T-cell (primary cell): ENCODE data around the gene INPP5D. TPM values are rescaled to one million over a fixed set of nuclear protein-coding genes. Genes with fewer than 3 reads are reported as not detected.
A peak's percentile ranks its signal among the peaks of the same experiment; 100 is the strongest.
"Not testable (repeated sequence)": the region's sequence is repeated elsewhere in the genome, so short reads cannot be mapped to it uniquely, and the experiment has no call there.

ENCODE experiments used
- ATAC-seq, 4 experiments: fragments of 200-7000 bp in 3 of 4; fragments of 150-1000 bp in 1 of 4; cut with Tn5 transposase; replicated peaks in 1 of 4; 1 replicate in 3 of 4; 2 replicates in 1 of 4; pipeline ENCODE4 v1.10.0; 2021; ENCODE audit warnings: moderate library complexity in 3 of 4, mild to moderate bottlenecking in 2 of 4, moderate number of reproducible peaks in 1 of 4
- CTCF ChIA-PET, 2 donors: fragments of 300-600 bp; sonication (Branson Sonifier 250); formaldehyde crosslinking; loops; one replicate each; lab custom pipeline; 2022; ENCODE audit warnings: antibody characterized with exemption in 2 of 2; lab: Charles Lee
- POLR2A ChIA-PET, 2 donors: fragments of 300-600 bp; sonication (Branson Sonifier 250); formaldehyde crosslinking; loops; one replicate each; lab custom pipeline; 2022; ENCODE audit warnings: antibody characterized with exemption in 2 of 2; lab: Charles Lee
- DNase-seq, 35 experiments: peaks; one replicate each; pipeline versions ENCODE4 v3.0.0 to v3.0.0-alpha.2; 2013 to 2023
- H3K27ac ChIP-seq: one replicate; pipeline ENCODE4 v1.5.1; 2013; ENCODE audit warnings: low read length
- H3K27me3 ChIP-seq, 2 experiments: replicated peaks in 1 of 2; 1 replicate in 1 of 2; 2 replicates in 1 of 2; pipeline versions ENCODE4 v1.6.1 to v1.7.0; 2013; ENCODE audit warnings: low read length in 1 of 2, mixed read lengths in 1 of 2; ENCODE audit not compliant: control insufficient read depth in 2 of 2, insufficient read depth in 2 of 2; ENCODE audit errors: extremely low read depth in 1 of 2
- H3K36me3 ChIP-seq, 2 donors: 1 replicate in 1 of 2; 2 replicates in 1 of 2; pipeline versions ENCODE4 v1.6.1 to v1.7.0; 2013; ENCODE audit warnings: low read length in 1 of 2; ENCODE audit not compliant: control insufficient read depth in 2 of 2, insufficient read depth in 1 of 2; ENCODE audit errors: extremely low read depth in 1 of 2
- H3K4me1 ChIP-seq, 2 experiments: 1 replicate in 1 of 2; 2 replicates in 1 of 2; pipeline versions ENCODE4 v1.6.1 to v1.7.0; 2013; ENCODE audit warnings: low read length in 2 of 2, mixed read lengths in 1 of 2; ENCODE audit not compliant: insufficient read depth in 2 of 2, control insufficient read depth in 1 of 2; ENCODE audit errors: extremely low read depth in 1 of 2
- H3K4me3 ChIP-seq, 2 donors: 1 replicate in 1 of 2; 2 replicates in 1 of 2; pipeline versions ENCODE4 v1.5.1 to v1.7.0; 2013; ENCODE audit warnings: mild to moderate bottlenecking in 2 of 2, low read length in 1 of 2, moderate library complexity in 1 of 2; ENCODE audit not compliant: control insufficient read depth in 1 of 2; ENCODE audit errors: extremely low read depth in 1 of 2
- H3K9me3 ChIP-seq: 2 replicates; pipeline ENCODE4 v1.7.0; 2013
- H3K27ac Mint-ChIP-seq, 2 donors: one replicate each; pipeline ENCODE4 v1.8.0; 2020 to 2021; ENCODE audit warnings: mild to moderate bottlenecking in 2 of 2, mixed read lengths in 2 of 2
- H3K27me3 Mint-ChIP-seq, 2 donors: one replicate each; pipeline ENCODE4 v1.8.0; 2021 to 2022; ENCODE audit warnings: mixed read lengths in 2 of 2
- H3K36me3 Mint-ChIP-seq: one replicate; pipeline ENCODE4 v1.8.0; 2021; ENCODE audit warnings: mixed read lengths
- H3K4me1 Mint-ChIP-seq, 3 donors: one replicate each; pipeline ENCODE4 v1.8.0; 2020 to 2022; ENCODE audit warnings: mixed read lengths in 3 of 3, mild to moderate bottlenecking in 1 of 3
- H3K4me3 Mint-ChIP-seq, 3 donors: one replicate each; pipeline ENCODE4 v1.8.0; 2020 to 2022; ENCODE audit warnings: mild to moderate bottlenecking in 3 of 3, mixed read lengths in 3 of 3, moderate library complexity in 3 of 3
- H3K9me3 Mint-ChIP-seq, 3 donors: one replicate each; pipeline ENCODE4 v1.8.0; 2020 to 2022; ENCODE audit warnings: mixed read lengths in 3 of 3
- WGBS: methylation state at CpG from one replicate; pipeline ENCODE4 v1.1.5; 2013; ENCODE audit warnings: missing lambda C conversion rate; ENCODE audit not compliant: insufficient coverage; 5-methylcytosine and 5-hydroxymethylcytosine counted together
- total RNA-seq, 35 experiments: library from RNA in 6 of 35; stranded (reverse) in 6 of 35; fragments of 120-200 nt in 1 of 35; gene quantifications; one replicate each; pipeline versions ENCODE4 v1.2.1 to v1.2.4 and lab custom pipeline; 2013 to 2026

Gene INPP5D
- total RNA-seq, 5 donors from 2014 or later (not counting 1 experiment from before 2014, with no cell fraction given) = 108 to 216 (median 135) TPM

- H3K36me3 ChIP-seq = peaks cover 9 to 29% of the 10 kb centered on the region in 2 donors
- DNase-seq = no peak
- ChIA-PET POLR2A (interaction anchor here in 1 of 2 donors (0.7 kb wide), 1 partner anchor 18 kb away, joined by 4 read pairs; no protein-coding TSS in a partner anchor), CTCF (interaction anchor here in 1 of 2 donors (0.7 kb wide), 1 partner anchor 174 kb away, joined by 3 read pairs; no protein-coding TSS in a partner anchor)
- H3K27ac ChIP-seq = no peak overlapping the region
- no peaks in the 10 kb centered on the region for H3K9me3 ChIP-seq
- Mint-ChIP-seq H3K4me1 (peaks cover 79 to 89% (median 79%) of the 10 kb centered on the region in 3 donors), H3K9me3 (no peaks in the 10 kb centered on the region), H3K4me3 (no peak overlapping the region), H3K27ac (peak overlapping the region in 1 of 2 donors; percentile 20), H3K27me3 (no peaks in the 10 kb centered on the region), H3K36me3 (peaks cover 50% of the 10 kb centered on the region)
- ATAC-seq = no peak
- 96% methylated on average over 4 of the region's 6 CpGs for WGBS
- no peaks in the 10 kb centered on the region for H3K27me3 ChIP-seq
- H3K4me1 ChIP-seq = peaks cover 19 to 60% of the 10 kb centered on the region in 2 experiments
- H3K4me3 ChIP-seq = no peak overlapping the region
Observed at GRCh38 chr2:233096006-233096405, 35.9 kb downstream of the INPP5D start.

DNA sequence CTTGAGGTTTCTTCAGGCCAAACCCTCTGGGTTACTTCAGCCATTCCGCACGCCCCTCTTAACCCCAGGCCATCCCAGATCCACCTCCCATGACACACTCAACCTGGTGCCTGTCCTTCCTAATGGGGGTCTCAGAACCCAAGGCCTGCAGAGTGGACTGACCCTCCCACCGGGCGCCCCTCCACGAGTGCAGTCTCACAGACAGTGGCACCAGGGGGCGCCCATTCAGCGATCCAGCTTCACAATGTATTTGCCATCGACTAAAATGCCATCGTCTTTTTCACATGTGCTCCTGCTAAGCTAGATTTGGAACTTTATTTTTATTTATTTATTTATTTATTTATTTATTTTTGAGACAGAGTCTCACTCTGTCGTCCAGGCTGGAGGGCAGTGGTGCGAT is 38.5 kb downstream of the INPP5D start:
- Histone ChIP-seq H3K4me3 (no peak overlapping the region), H3K36me3 (peaks cover 17 to 20% of the 10 kb centered on the region in 2 donors), H3K4me1 (peaks cover 17 to 61% of the 10 kb centered on the region in 2 experiments), H3K27me3 (no peaks in the 10 kb centered on the region), H3K9me3 (no peaks in the 10 kb centered on the region), H3K27ac (no peak overlapping the region)
- Mint-ChIP-seq H3K9me3 (no peaks in the 10 kb centered on the region), H3K36me3 (peaks cover 42% of the 10 kb centered on the region), H3K4me3 (no peak overlapping the region), H3K27me3 (no peaks in the 10 kb centered on the region), H3K27ac (peak overlapping the region; percentile 64 to 69), H3K4me1 (peaks cover 74 to 83% (median 75%) of the 10 kb centered on the region in 3 donors)
- ATAC-seq = no peak
- CTCF ChIA-PET = no interaction called here
- POLR2A ChIA-PET = no interaction called here
- WGBS = 100% methylated on average over 4 of the region's 11 CpGs
- peak in 1 of 35 experiments; percentile 38 for DNase-seq

GRCh38 chr2:233099820-233100191 is 39.7 kb downstream of the INPP5D start:
- Mint-ChIP-seq H3K4me1 (peaks cover 74 to 82% (median 76%) of the 10 kb centered on the region in 3 donors), H3K36me3 (peaks cover 45% of the 10 kb centered on the region), H3K27ac (peak overlapping the region; percentile 84 to 90), H3K4me3 (peak overlapping the region; percentile 21 to 88 (median 58))
- H3K27ac ChIP-seq = peak overlapping the region; percentile 54
- H3K9me3 Mint-ChIP-seq, H3K27me3 Mint-ChIP-seq, H3K27me3 ChIP-seq, H3K9me3 ChIP-seq, DNase-seq, ATAC-seq: not testable (repeated sequence)
- peaks cover 17 to 61% of the 10 kb centered on the region in 2 experiments for H3K4me1 ChIP-seq
- ChIA-PET CTCF (interaction anchor here (0.6 to 1.2 kb wide), 3 partner anchors 16 to 39 kb away, joined by 3 to 4 read pairs (median 4); no protein-coding TSS in a partner anchor), POLR2A (interaction anchor here in 1 of 2 donors (1.1 kb wide), 1 partner anchor 39 kb away, joined by 3 read pairs; the partner anchor contains the start of gene INPP5D)
- peaks cover 17 to 20% of the 10 kb centered on the region in 2 donors for H3K36me3 ChIP-seq
- peak overlapping the region in 1 of 2 donors; percentile 12 for H3K4me3 ChIP-seq
- WGBS = 93% methylated on average over 2 of the region's 7 CpGs

- WGBS = 37% methylated on average over 5 of the region's 17 CpGs
- H3K27ac Mint-ChIP-seq = peak overlapping the region; percentile 84 to 90
- DNase-seq = peak in 34 of 35 experiments; percentile 42 to 87 (median 72)
- H3K27me3 Mint-ChIP-seq = no peaks in the 10 kb centered on the region
- ChIA-PET POLR2A (interaction anchor here in 1 of 2 donors (0.9 to 1.1 kb wide), 2 partner anchors 35 to 40 kb away, joined by 3 read pairs; partner anchors contain the start of gene INPP5D), CTCF (interaction anchor here (0.6 to 1.6 kb wide), 7 partner anchors 17 to 167 kb away, joined by 3 to 8 read pairs (median 4); partner anchors contain the start of gene INPP5D (in 1 of the 2))
- peak overlapping the region; percentile 51 to 88 (median 58) for H3K4me3 Mint-ChIP-seq
- H3K36me3 ChIP-seq = peaks cover 17 to 25% of the 10 kb centered on the region in 2 donors
- H3K36me3 Mint-ChIP-seq = peaks cover 44% of the 10 kb centered on the region
- peaks cover 77 to 84% (median 78%) of the 10 kb centered on the region in 3 donors for H3K4me1 Mint-ChIP-seq
- peak overlapping the region in 1 of 2 donors; percentile 12 for H3K4me3 ChIP-seq
- no peaks in the 10 kb centered on the region for H3K9me3 Mint-ChIP-seq
- H3K27ac ChIP-seq = peak overlapping the region; percentile 54
- H3K27me3 ChIP-seq = no peaks in the 10 kb centered on the region
- ATAC-seq = peak; percentile 74 to 81 (median 80)
- no peaks in the 10 kb centered on the region for H3K9me3 ChIP-seq
- H3K4me1 ChIP-seq = peaks cover 17 to 67% of the 10 kb centered on the region in 2 experiments
Observed at GRCh38 chr2:233100192-233100998, 40.3 kb downstream of the INPP5D start.

GRCh38 chr2:233101141-233101540 is 41.0 kb downstream of the INPP5D start:
- Histone ChIP-seq H3K4me1 (peaks cover 17 to 74% of the 10 kb centered on the region in 2 experiments), H3K9me3 (no peaks in the 10 kb centered on the region), H3K4me3 (no peak overlapping the region), H3K27ac (peak overlapping the region; percentile 54), H3K36me3 (peaks cover 17 to 27% of the 10 kb centered on the region in 2 donors), H3K27me3 (no peaks in the 10 kb centered on the region)
- Mint-ChIP-seq H3K36me3 (peaks cover 50% of the 10 kb centered on the region), H3K27me3 (no peaks in the 10 kb centered on the region), H3K9me3 (no peaks in the 10 kb centered on the region), H3K27ac (peak overlapping the region; percentile 84 to 90), H3K4me3 (peak overlapping the region; percentile 13 to 88 (median 58)), H3K4me1 (peaks cover 82 to 88% (median 82%) of the 10 kb centered on the region in 3 donors)
- DNase-seq = no peak
- WGBS = 67% methylated on average over 1 of the region's 4 CpGs
- ATAC-seq = no peak
- ChIA-PET POLR2A (interaction anchor here in 1 of 2 donors (0.9 kb wide), 1 partner anchor 34 kb away, joined by 3 read pairs; no protein-coding TSS in a partner anchor), CTCF (interaction anchor here (0.5 to 1.6 kb wide), 5 partner anchors 25 to 167 kb away, joined by 3 to 8 read pairs (median 5); partner anchors contain the start of gene INPP5D (in 1 of the 2))

GRCh38 chr2:233101816-233102215 is 41.7 kb downstream of the INPP5D start:
- Mint-ChIP-seq H3K9me3 (no peaks in the 10 kb centered on the region), H3K36me3 (peaks cover 47% of the 10 kb centered on the region), H3K4me3 (no peak overlapping the region), H3K4me1 (peaks cover 83 to 89% (median 87%) of the 10 kb centered on the region in 3 donors), H3K27me3 (no peaks in the 10 kb centered on the region), H3K27ac (peak overlapping the region in 1 of 2 donors; percentile 44)
- Histone ChIP-seq H3K27me3 (no peaks in the 10 kb centered on the region), H3K9me3 (no peaks in the 10 kb centered on the region), H3K4me1 (peaks cover 17 to 81% of the 10 kb centered on the region in 2 experiments), H3K36me3 (peaks cover 17 to 27% of the 10 kb centered on the region in 2 donors), H3K4me3 (no peak overlapping the region), H3K27ac (peak overlapping the region; percentile 14)
- no peak for ATAC-seq
- no peak for DNase-seq
- POLR2A ChIA-PET = no interaction called here
- CTCF ChIA-PET = interaction anchor here in 1 of 2 donors (0.6 to 1.6 kb wide), 2 partner anchors 41 to 44 kb away, joined by 4 to 8 read pairs; partner anchors contain the start of gene INPP5D
- WGBS = 100% methylated on average over 2 of the region's 8 CpGs
